ENCODE results near the gene LIAS. TPM values are rescaled to one million over a fixed set of nuclear protein-coding genes. Genes with fewer than 3 reads are reported as not detected.

Gene LIAS
- total and polyA plus RNA-seq, 2 of the 13 experiments (the other 11 are each of a cell fraction or from before 2014, with no cell fraction given) = 16.0 to 16.6 TPM

DNA sequence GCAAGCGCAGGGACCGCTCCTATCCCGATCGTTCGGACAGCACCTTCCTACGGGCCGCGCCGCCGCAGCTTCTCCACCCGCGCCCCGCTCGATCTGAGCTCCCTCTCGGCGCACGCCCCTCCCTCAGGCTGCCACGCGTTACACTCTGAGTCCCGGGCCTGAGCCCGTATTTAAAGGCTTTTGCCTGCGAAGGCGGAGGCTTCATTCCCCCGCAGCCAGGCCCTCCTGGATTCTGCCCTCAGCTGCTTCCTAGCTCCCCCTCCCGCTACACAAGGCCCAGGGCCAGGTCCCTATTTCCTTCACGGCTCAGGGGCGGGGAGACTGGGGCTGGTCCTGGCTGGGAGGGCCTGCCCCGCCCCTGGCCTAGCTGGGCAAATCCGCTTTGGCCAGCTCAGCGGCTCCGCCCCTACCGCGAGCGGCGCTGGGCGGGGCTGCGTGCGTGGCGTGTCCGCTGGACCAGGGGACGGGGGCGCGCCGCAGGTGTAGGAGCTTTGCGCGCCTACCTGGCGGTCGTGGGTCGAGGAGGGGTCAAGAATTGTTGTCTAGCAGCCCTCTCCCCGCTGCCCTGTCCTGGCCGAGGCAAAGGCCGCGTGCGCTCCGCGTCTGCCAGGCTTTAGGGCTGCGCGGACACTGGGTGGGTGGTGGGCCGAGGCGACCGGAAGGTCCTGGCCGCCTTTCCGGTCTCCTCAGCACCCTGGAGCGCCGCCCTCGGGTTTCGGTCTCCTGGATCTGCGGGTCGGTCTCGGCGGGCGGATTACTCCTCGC, 68.6 kb downstream of the LIAS start, which contains the start of gene UGDH (continued):
- TF ChIP-seq NFE2L1 (CRISPR knock-in tag; IDR thresholded peaks at IDR 0.05; ENCODE audit: borderline replicate concordance) (0 out of 2 replicates have a peak, but pooled peaks have one; percentile 43), SP140L (CRISPR knock-in tag; IDR thresholded peaks at IDR 0.05; ENCODE audit: borderline replicate concordance) (no peak), ZBTB21 (CRISPR knock-in tag; IDR thresholded peaks at IDR 0.05) (peak; percentile 39; the same call in 1 of the 2 replicates), ZNF232 (CRISPR knock-in tag; IDR thresholded peaks at IDR 0.05; ENCODE audit: borderline replicate concordance) (peak; percentile 38; the same call in 1 of the 2 replicates), CENPT (CRISPR knock-in tag; IDR thresholded peaks at IDR 0.05; ENCODE audit: low read depth) (0 out of 2 replicates have a peak, but pooled peaks have one; percentile 29), ZNF605 (CRISPR knock-in tag; IDR thresholded peaks at IDR 0.05) (peak; percentile 15; the same call in 1 of the 2 replicates), ZFP1 (CRISPR knock-in tag; IDR thresholded peaks at IDR 0.05) (peak; percentile 38; the same call in 1 of the 2 replicates)
- TF ChIP-seq, protein P1, sequence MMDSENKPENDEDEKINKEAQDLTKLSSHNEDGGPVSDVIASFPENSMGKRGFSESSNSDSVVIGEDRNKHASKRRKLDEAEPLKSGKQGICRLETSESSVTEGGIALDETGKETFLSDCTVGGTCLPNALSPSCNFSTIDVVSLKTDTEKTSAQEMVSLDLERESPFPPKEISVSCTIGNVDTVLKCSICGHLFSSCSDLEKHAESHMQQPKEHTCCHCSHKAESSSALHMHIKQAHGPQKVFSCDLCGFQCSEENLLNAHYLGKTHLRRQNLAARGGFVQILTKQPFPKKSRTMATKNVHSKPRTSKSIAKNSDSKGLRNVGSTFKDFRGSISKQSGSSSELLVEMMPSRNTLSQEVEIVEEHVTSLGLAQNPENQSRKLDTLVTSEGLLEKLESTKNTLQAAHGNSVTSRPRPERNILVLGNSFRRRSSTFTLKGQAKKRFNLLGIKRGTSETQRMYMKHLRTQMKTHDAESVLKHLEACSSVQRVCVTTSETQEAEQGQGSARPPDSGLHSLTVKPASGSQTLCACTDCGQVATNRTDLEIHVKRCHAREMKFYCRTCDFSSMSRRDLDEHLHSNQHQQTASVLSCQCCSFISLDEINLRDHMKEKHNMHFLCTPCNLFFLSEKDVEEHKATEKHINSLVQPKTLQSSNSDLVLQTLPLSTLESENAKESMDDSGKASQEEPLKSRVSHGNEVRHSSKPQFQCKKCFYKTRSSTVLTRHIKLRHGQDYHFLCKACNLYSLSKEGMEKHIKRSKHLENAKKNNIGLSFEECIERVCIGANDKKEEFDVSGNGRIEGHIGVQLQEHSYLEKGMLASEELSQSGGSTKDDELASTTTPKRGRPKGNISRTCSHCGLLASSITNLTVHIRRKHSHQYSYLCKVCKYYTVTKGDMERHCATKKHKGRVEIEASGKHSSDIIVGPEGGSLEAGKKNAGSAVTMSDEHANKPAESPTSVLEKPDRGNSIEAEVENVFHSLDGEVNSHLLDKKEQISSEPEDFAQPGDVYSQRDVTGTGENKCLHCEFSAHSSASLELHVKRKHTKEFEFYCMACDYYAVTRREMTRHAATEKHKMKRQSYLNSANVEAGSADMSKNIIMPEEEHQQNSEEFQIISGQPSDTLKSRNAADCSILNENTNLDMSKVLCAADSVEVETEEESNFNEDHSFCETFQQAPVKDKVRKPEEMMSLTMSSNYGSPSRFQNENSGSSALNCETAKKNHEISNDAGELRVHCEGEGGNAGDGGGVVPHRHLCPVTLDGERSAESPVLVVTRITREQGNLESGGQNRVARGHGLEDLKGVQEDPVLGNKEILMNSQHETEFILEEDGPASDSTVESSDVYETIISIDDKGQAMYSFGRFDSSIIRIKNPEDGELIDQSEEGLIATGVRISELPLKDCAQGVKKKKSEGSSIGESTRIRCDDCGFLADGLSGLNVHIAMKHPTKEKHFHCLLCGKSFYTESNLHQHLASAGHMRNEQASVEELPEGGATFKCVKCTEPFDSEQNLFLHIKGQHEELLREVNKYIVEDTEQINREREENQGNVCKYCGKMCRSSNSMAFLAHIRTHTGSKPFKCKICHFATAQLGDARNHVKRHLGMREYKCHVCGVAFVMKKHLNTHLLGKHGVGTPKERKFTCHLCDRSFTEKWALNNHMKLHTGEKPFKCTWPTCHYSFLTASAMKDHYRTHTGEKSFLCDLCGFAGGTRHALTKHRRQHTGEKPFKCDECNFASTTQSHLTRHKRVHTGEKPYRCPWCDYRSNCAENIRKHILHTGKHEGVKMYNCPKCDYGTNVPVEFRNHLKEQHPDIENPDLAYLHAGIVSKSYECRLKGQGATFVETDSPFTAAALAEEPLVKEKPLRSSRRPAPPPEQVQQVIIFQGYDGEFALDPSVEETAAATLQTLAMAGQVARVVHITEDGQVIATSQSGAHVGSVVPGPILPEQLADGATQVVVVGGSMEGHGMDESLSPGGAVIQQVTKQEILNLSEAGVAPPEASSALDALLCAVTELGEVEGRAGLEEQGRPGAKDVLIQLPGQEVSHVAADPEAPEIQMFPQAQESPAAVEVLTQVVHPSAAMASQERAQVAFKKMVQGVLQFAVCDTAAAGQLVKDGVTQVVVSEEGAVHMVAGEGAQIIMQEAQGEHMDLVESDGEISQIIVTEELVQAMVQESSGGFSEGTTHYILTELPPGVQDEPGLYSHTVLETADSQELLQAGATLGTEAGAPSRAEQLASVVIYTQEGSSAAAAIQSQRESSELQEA (CRISPR knock-in tag; IDR thresholded peaks at IDR 0.05; ENCODE audit: not compliant biosample characterization) = peak; percentile 28
- TF ChIP-seq, protein P2, sequence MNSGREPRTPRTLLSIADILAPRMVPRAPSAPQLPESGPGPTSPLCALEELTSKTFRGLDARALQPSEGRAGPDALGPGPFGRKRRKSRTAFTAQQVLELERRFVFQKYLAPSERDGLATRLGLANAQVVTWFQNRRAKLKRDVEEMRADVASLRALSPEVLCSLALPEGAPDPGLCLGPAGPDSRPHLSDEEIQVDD (CRISPR knock-in tag; IDR thresholded peaks at IDR 0.05; ENCODE audit: borderline replicate concordance) = peak; percentile 79
- TF ChIP-seq, protein P3, sequence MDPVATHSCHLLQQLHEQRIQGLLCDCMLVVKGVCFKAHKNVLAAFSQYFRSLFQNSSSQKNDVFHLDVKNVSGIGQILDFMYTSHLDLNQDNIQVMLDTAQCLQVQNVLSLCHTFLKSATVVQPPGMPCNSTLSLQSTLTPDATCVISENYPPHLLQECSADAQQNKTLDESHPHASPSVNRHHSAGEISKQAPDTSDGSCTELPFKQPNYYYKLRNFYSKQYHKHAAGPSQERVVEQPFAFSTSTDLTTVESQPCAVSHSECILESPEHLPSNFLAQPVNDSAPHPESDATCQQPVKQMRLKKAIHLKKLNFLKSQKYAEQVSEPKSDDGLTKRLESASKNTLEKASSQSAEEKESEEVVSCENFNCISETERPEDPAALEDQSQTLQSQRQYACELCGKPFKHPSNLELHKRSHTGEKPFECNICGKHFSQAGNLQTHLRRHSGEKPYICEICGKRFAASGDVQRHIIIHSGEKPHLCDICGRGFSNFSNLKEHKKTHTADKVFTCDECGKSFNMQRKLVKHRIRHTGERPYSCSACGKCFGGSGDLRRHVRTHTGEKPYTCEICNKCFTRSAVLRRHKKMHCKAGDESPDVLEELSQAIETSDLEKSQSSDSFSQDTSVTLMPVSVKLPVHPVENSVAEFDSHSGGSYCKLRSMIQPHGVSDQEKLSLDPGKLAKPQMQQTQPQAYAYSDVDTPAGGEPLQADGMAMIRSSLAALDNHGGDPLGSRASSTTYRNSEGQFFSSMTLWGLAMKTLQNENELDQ (CRISPR knock-in tag; IDR thresholded peaks at IDR 0.05; ENCODE audit: borderline replicate concordance) = peak; percentile 57; the same call in 1 of the 2 replicates
- TF ChIP-seq, protein P4, sequence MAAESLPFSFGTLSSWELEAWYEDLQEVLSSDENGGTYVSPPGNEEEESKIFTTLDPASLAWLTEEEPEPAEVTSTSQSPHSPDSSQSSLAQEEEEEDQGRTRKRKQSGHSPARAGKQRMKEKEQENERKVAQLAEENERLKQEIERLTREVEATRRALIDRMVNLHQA (CRISPR knock-in tag; IDR thresholded peaks at IDR 0.05) = no peak
- TF ChIP-seq, protein P5, sequence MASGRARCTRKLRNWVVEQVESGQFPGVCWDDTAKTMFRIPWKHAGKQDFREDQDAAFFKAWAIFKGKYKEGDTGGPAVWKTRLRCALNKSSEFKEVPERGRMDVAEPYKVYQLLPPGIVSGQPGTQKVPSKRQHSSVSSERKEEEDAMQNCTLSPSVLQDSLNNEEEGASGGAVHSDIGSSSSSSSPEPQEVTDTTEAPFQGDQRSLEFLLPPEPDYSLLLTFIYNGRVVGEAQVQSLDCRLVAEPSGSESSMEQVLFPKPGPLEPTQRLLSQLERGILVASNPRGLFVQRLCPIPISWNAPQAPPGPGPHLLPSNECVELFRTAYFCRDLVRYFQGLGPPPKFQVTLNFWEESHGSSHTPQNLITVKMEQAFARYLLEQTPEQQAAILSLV (CRISPR knock-in tag; IDR thresholded peaks at IDR 0.05; ENCODE audit: borderline replicate concordance) = peak; percentile 87; the same call in 1 of the 2 replicates
- TF ChIP-seq, protein P6, sequence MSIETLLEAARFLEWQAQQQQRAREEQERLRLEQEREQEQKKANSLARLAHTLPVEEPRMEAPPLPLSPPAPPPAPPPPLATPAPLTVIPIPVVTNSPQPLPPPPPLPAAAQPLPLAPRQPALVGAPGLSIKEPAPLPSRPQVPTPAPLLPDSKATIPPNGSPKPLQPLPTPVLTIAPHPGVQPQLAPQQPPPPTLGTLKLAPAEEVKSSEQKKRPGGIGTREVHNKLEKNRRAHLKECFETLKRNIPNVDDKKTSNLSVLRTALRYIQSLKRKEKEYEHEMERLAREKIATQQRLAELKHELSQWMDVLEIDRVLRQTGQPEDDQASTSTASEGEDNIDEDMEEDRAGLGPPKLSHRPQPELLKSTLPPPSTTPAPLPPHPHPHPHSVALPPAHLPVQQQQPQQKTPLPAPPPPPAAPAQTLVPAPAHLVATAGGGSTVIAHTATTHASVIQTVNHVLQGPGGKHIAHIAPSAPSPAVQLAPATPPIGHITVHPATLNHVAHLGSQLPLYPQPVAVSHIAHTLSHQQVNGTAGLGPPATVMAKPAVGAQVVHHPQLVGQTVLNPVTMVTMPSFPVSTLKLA (IDR thresholded peaks at IDR 0.05) = peak; percentile 60

Measured in HepG2 (cell line).